HG03457 (cell line): ENCODE data around the gene YPEL3.
"Not testable (repeated sequence)": the region's sequence is repeated elsewhere in the genome, so short reads cannot be mapped to it uniquely, and the experiment has no call there.

Source experiments
- ATAC-seq: cut with Tn5 transposase; IDR thresholded peaks from one replicate; pipeline ENCODE4 v1.9.1; 2021; ENCODE audit warnings: moderate number of reproducible peaks; ENCODE audit not compliant: unreplicated experiment

Gene YPEL3

GRCh38 chr16:30117768-30118167 lies 21.8 kb upstream of the YPEL3 start:
- no peak for ATAC-seq

- no peak for ATAC-seq
These were observed 20.5 kb upstream of the YPEL3 start for GRCh38 chr16:30116291-30117207.

GRCh38 chr16:30115238-30115637 lies 19.2 kb upstream of the YPEL3 start:
- ATAC-seq = no peak

GRCh38 chr16:30114833-30115232 lies 18.8 kb upstream of the YPEL3 start:
- not testable (repeated sequence) for ATAC-seq

- ATAC-seq = no peak
These were observed 18.4 kb upstream of the YPEL3 start for GRCh38 chr16:30114411-30114810.

- no peak for ATAC-seq
These were observed 17.8 kb upstream of the YPEL3 start for GRCh38 chr16:30113711-30114333.

- ATAC-seq = no peak
These were observed 17.2 kb upstream of the YPEL3 start, which contains the start of gene GDPD3 for GRCh38 chr16:30113031-30113710. Gene GDPD3, minus strand, starts transcription at chr16:30113537. Its CDS starts 59 bp downstream, at chr16:30113478.

- no peak for ATAC-seq
These were observed 16.4 kb upstream of the YPEL3 start for GRCh38 chr16:30112197-30113030.

- no peak for ATAC-seq
These were observed 14.6 kb upstream of the YPEL3 start for GRCh38 chr16:30110661-30111060.

- ATAC-seq = no peak
These were observed 12.2 kb upstream of the YPEL3 start for GRCh38 chr16:30108059-30108850.

GRCh38 chr16:30104492-30104891 lies 8.5 kb upstream of the YPEL3 start:
- ATAC-seq = no peak

GRCh38 chr16:30104090-30104489 lies 8.1 kb upstream of the YPEL3 start:
- no peak for ATAC-seq

- ATAC-seq = no peak
These were observed 1.0 kb upstream of the YPEL3 start for GRCh38 chr16:30096862-30097563.

- ATAC-seq = no peak
These were observed 591 bp downstream of the YPEL3 start for GRCh38 chr16:30095166-30096078.

- no peak for ATAC-seq
These were observed 1.4 kb downstream of the YPEL3 start for GRCh38 chr16:30094541-30095165.

GRCh38 chr16:30092373-30093010 lies 3.5 kb downstream of the YPEL3 start:
- peak; percentile 29 for ATAC-seq
